ENCODE results near the gene MDH2.
"Not testable (repeated sequence)": the region's sequence is repeated elsewhere in the genome, so short reads cannot be mapped to it uniquely, and the experiment has no call there.

DNA sequence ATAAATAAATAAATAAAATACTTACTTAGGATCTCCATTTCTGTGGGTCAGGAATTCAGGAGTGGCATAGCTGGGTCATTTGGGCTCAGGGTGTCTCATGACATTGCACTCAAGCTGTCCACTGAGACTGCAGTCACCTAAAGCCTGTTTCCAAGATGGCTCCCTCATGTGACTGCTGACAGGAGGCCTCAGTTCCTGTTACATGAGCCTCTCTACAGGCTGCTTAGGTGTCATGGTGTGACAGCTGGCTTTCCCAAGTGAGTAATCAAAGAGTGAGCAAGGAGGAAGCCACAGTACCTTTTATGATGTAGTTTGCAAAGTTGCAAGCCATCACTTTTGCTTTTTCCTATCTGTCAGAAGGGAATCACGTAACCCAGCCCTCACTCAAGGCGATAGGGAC is 55.9 kb downstream of the MDH2 start:
- TF ChIP-seq, protein P1, sequence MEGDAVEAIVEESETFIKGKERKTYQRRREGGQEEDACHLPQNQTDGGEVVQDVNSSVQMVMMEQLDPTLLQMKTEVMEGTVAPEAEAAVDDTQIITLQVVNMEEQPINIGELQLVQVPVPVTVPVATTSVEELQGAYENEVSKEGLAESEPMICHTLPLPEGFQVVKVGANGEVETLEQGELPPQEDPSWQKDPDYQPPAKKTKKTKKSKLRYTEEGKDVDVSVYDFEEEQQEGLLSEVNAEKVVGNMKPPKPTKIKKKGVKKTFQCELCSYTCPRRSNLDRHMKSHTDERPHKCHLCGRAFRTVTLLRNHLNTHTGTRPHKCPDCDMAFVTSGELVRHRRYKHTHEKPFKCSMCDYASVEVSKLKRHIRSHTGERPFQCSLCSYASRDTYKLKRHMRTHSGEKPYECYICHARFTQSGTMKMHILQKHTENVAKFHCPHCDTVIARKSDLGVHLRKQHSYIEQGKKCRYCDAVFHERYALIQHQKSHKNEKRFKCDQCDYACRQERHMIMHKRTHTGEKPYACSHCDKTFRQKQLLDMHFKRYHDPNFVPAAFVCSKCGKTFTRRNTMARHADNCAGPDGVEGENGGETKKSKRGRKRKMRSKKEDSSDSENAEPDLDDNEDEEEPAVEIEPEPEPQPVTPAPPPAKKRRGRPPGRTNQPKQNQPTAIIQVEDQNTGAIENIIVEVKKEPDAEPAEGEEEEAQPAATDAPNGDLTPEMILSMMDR (IDR thresholded peaks at IDR 0.05), result not testable (repeated sequence)
- not testable (repeated sequence) for TF ChIP-seq POLR2A (IDR thresholded peaks at IDR 0.05)

Measured in esophagus squamous epithelium (tissue), 4 donors.